Panc1 (cell line): Measurements from ENCODE around the gene TPRG1L. TPM values are rescaled to one million over a fixed set of nuclear protein-coding genes. Genes with fewer than 3 reads are reported as not detected.

ENCODE experiments used
- ATAC-seq: fragments of 200-7000 bp; cut with Tn5 transposase; 2 replicates; pipeline ENCODE4 v1.9.1; 2020; ENCODE audit warnings: mild to moderate bottlenecking, moderate library complexity
- BruUV-seq: library from RNA; stranded (reverse); fragments of 400-500 nt; replicated peaks from 2 replicates; lab custom pipeline; 2021; lab: Mats Ljungman, UMichigan
- CTCF ChIA-PET: fragments of 300-600 bp; sonication (Branson Sonifier 250); formaldehyde crosslinking; loops from one replicate; lab custom pipeline; 2022; ENCODE audit warnings: antibody characterized with exemption; lab: Charles Lee
- POLR2A ChIA-PET: fragments of 300-600 bp; sonication (Branson Sonifier 250); formaldehyde crosslinking; loops from one replicate; lab custom pipeline; 2022; ENCODE audit warnings: antibody characterized with exemption; lab: Charles Lee
- DNase-seq: peaks from one replicate; pipeline ENCODE4 v3.0.0-alpha.2; 2010; ENCODE audit warnings: low read depth, low spot score
- H3K27ac ChIP-seq: 2 replicates; pipeline ENCODE4 v1.5.1; 2011; ENCODE audit warnings: mild to moderate bottlenecking, low read length, inconsistent platforms
- H3K27me3 ChIP-seq: fragments of 200-500 bp; sonication (Bioruptor generic); 2 replicates; pipeline ENCODE4 v1.6.0; 2014; ENCODE audit warnings: low read length, inconsistent platforms; ENCODE audit not compliant: control insufficient read depth, insufficient read depth
- H3K36me3 ChIP-seq: fragments of 200-500 bp; sonication (Bioruptor generic); 2 replicates; pipeline ENCODE4 v1.5.1; 2014; ENCODE audit warnings: inconsistent platforms, mild to moderate bottlenecking, low read length, moderate library complexity; ENCODE audit not compliant: control insufficient read depth, insufficient read depth
- H3K4me1 ChIP-seq: 2 replicates; pipeline ENCODE4 v1.5.1; 2011; ENCODE audit warnings: inconsistent platforms, mild to moderate bottlenecking, low read length, moderate library complexity; ENCODE audit not compliant: control insufficient read depth, insufficient read depth
- H3K4me3 ChIP-seq, 2 experiments: 2 replicates each; pipeline ENCODE4 v1.5.1; 2011 to 2012; ENCODE audit warnings: low read depth in 2 of 2, low read length in 2 of 2, mild to moderate bottlenecking in 2 of 2, inconsistent platforms in 1 of 2, moderate library complexity in 1 of 2
- H3K9me3 ChIP-seq: fragments of 200-500 bp; sonication (Bioruptor generic); 2 replicates; pipeline ENCODE4 v1.5.1; 2014; ENCODE audit warnings: low read depth, mild to moderate bottlenecking, inconsistent platforms, low read length, moderate library complexity; ENCODE audit not compliant: control insufficient read depth, insufficient read depth
- POLR2AphosphoS5 ChIP-seq: IDR thresholded peaks from 2 replicates; pipeline ENCODE4 v1.6.1; 2012; ENCODE audit warnings: mild to moderate bottlenecking, low read depth, low read length, moderate library complexity
- SIN3A ChIP-seq: IDR thresholded peaks from 2 replicates; pipeline ENCODE4 v1.6.1; 2012; ENCODE audit warnings: low read depth, mild to moderate bottlenecking, low read length, moderate library complexity, borderline replicate concordance; ENCODE audit not compliant: insufficient read depth
- in situ Hi-C: cut with HindIII; loops from 2 replicates; pipeline ENCODE4 v1.10.0; 2016; ENCODE audit warnings: low sequenced_read_pairs, low pct_unique_long_range_greater_than_20kb
- intact Hi-C: fragments of 100-400 bp; cut with micrococcal nuclease; formaldehyde crosslinking; loops from one replicate; pipeline ENCODE4 v1.10.0; 2022; ENCODE audit not compliant: unreplicated experiment
- total RNA-seq: library from RNA; stranded (reverse); gene quantifications from one replicate; pipeline ENCODE4 v1.2.1, GENCODE V29; 2021; ENCODE audit not compliant: unreplicated experiment
- TF ChIP-seq, protein P1 (sequence below): fragments of 450-650 bp; IDR thresholded peaks from 2 replicates; pipeline ENCODE4 v1.5.1; 2017; ENCODE audit warnings: mild to moderate bottlenecking
- TF ChIP-seq, protein P2 (sequence below), 2 experiments: IDR thresholded peaks; 2 replicates each; pipeline ENCODE4 v1.6.1; 2011 to 2012; ENCODE audit warnings: low read depth in 2 of 2, control low read depth in 1 of 2, low read length in 1 of 2, mild to moderate bottlenecking in 1 of 2, moderate library complexity in 1 of 2; ENCODE audit not compliant: insufficient read depth in 1 of 2

TPRG1L gene
- total RNA-seq, 1 experiment from 2014 or later = 57.5 TPM

- Histone ChIP-seq H3K27me3 (no peaks in the 10 kb centered on the region), H3K9me3 (no peaks in the 10 kb centered on the region), H3K4me1 (peaks cover 28% of the 10 kb centered on the region), H3K4me3 (peak overlapping the region; percentile 27 to 33), H3K27ac (no peak overlapping the region), H3K36me3 (no peaks in the 10 kb centered on the region)
- no TSS peak for BruUV-seq
- ATAC-seq (no peak), DNase-seq (no peak)
- in situ Hi-C loops = no loop called here
- ChIA-PET CTCF (no interaction called here), POLR2A (no interaction called here)
- intact Hi-C loops = no loop called here
- TF ChIP-seq, protein P1, sequence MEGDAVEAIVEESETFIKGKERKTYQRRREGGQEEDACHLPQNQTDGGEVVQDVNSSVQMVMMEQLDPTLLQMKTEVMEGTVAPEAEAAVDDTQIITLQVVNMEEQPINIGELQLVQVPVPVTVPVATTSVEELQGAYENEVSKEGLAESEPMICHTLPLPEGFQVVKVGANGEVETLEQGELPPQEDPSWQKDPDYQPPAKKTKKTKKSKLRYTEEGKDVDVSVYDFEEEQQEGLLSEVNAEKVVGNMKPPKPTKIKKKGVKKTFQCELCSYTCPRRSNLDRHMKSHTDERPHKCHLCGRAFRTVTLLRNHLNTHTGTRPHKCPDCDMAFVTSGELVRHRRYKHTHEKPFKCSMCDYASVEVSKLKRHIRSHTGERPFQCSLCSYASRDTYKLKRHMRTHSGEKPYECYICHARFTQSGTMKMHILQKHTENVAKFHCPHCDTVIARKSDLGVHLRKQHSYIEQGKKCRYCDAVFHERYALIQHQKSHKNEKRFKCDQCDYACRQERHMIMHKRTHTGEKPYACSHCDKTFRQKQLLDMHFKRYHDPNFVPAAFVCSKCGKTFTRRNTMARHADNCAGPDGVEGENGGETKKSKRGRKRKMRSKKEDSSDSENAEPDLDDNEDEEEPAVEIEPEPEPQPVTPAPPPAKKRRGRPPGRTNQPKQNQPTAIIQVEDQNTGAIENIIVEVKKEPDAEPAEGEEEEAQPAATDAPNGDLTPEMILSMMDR = no peak
- TF ChIP-seq, protein P2, sequence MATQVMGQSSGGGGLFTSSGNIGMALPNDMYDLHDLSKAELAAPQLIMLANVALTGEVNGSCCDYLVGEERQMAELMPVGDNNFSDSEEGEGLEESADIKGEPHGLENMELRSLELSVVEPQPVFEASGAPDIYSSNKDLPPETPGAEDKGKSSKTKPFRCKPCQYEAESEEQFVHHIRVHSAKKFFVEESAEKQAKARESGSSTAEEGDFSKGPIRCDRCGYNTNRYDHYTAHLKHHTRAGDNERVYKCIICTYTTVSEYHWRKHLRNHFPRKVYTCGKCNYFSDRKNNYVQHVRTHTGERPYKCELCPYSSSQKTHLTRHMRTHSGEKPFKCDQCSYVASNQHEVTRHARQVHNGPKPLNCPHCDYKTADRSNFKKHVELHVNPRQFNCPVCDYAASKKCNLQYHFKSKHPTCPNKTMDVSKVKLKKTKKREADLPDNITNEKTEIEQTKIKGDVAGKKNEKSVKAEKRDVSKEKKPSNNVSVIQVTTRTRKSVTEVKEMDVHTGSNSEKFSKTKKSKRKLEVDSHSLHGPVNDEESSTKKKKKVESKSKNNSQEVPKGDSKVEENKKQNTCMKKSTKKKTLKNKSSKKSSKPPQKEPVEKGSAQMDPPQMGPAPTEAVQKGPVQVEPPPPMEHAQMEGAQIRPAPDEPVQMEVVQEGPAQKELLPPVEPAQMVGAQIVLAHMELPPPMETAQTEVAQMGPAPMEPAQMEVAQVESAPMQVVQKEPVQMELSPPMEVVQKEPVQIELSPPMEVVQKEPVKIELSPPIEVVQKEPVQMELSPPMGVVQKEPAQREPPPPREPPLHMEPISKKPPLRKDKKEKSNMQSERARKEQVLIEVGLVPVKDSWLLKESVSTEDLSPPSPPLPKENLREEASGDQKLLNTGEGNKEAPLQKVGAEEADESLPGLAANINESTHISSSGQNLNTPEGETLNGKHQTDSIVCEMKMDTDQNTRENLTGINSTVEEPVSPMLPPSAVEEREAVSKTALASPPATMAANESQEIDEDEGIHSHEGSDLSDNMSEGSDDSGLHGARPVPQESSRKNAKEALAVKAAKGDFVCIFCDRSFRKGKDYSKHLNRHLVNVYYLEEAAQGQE (IDR thresholded peaks at IDR 0.05; ENCODE audit: insufficient read depth in 1 of 2, low read depth in 2 of 2, low read length in 1 of 2) = no peak
Observed at GRCh38 chr1:3612123-3612522, 12.7 kb upstream of the TPRG1L start.

GRCh38 chr1:3614755-3615742 lies 9.8 kb upstream of the TPRG1L start:
- intact Hi-C loops = loop anchor here (2.0 kb wide), 1 partner anchor 130 kb away; no protein-coding TSS in a partner anchor
- peak; percentile 17 for DNase-seq
- TF ChIP-seq POLR2AphosphoS5 = no peak
- TF ChIP-seq, protein P1 = peak; percentile 90
- TF ChIP-seq SIN3A = no peak
- ChIA-PET POLR2A (no interaction called here), CTCF (interaction anchor here (0.6 to 1.2 kb wide), 5 partner anchors 26 to 162 kb away, joined by 3 read pairs; no protein-coding TSS in a partner anchor)
- in situ Hi-C loops = no loop called here
- Histone ChIP-seq H3K4me3 (no peak overlapping the region), H3K4me1 (peaks cover 32% of the 10 kb centered on the region), H3K27me3 (no peaks in the 10 kb centered on the region), H3K36me3 (no peaks in the 10 kb centered on the region), H3K9me3 (no peaks in the 10 kb centered on the region), H3K27ac (no peak overlapping the region)
- ATAC-seq = no peak
- BruUV-seq = no TSS peak
